ENCODE results near the gene CFAP46. TPM values are rescaled to one million over a fixed set of nuclear protein-coding genes. Genes with fewer than 3 reads are reported as not detected.

CFAP46 gene
- polyA plus RNA-seq, 1 donor from 2014 or later: not detected

Other genes with a start within 250 kb of the CFAP46 start
- not detected for gene NKX6-2, start 156.4 kb downstream of the CFAP46 start, polyA plus RNA-seq
- not detected for gene ADGRA1, start 145.4 kb upstream of the CFAP46 start, polyA plus RNA-seq
- 0.05 TPM for gene KNDC1, start 217.6 kb upstream of the CFAP46 start, polyA plus RNA-seq